KOPT-K1 (cell line): ENCODE results near the gene TMEM101.
"Not testable (repeated sequence)": the region's sequence is repeated elsewhere in the genome, so short reads cannot be mapped to it uniquely, and the experiment has no call there.

Source experiments
- H3K27ac ChIP-seq: fragments of 200-600 bp; sonication (generic); 2 replicates; pipeline ENCODE4 v1.5.1; 2016; ENCODE audit warnings: antibody characterized with exemption, mild to moderate bottlenecking, low read depth, low read length; ENCODE audit not compliant: poor library complexity, severe bottlenecking
- H3K36me3 ChIP-seq: fragments of 200-600 bp; sonication (generic); 2 replicates; pipeline ENCODE4 v1.5.1; 2017; ENCODE audit warnings: antibody characterized with exemption, mild to moderate bottlenecking, low read length, moderate library complexity; ENCODE audit not compliant: insufficient read depth
- H3K9me3 ChIP-seq: fragments of 200-600 bp; sonication (generic); 2 replicates; pipeline ENCODE4 v1.5.1; 2017; ENCODE audit warnings: antibody characterized with exemption, low read length, mild to moderate bottlenecking; ENCODE audit not compliant: insufficient read depth, poor library complexity, severe bottlenecking

The TMEM101 gene

GRCh38 chr17:44014437-44015172 is at the start of gene TMEM101:
TMEM101 (minus strand) TSS chr17:44014963; CDS start chr17:44014952, 11 bp downstream.
- peaks cover 8% of the 10 kb centered on the region; the same call in 1 of the 2 replicates for H3K36me3 ChIP-seq
- peak within 1 kb of the TSS; percentile 75 for H3K27ac ChIP-seq
- no peaks in the 10 kb centered on the region for H3K9me3 ChIP-seq

GRCh38 chr17:44063704-44064639 is 49.2 kb upstream of the TMEM101 start:
- peaks cover 54% of the 10 kb centered on the region for H3K36me3 ChIP-seq
- no peaks in the 10 kb centered on the region for H3K9me3 ChIP-seq
- H3K27ac ChIP-seq = no peak overlapping the region

GRCh38 chr17:44062871-44063270 is 48.1 kb upstream of the TMEM101 start:
- no peak overlapping the region for H3K27ac ChIP-seq
- no peaks in the 10 kb centered on the region for H3K9me3 ChIP-seq
- H3K36me3 ChIP-seq = peaks cover 63% of the 10 kb centered on the region

- Histone ChIP-seq H3K27ac (no peak overlapping the region), H3K9me3 (no peaks in the 10 kb centered on the region), H3K36me3 (peaks cover 77% of the 10 kb centered on the region)
These were observed 46.7 kb upstream of the TMEM101 start for GRCh38 chr17:44061446-44061845.

GRCh38 chr17:44059101-44059892 is 44.5 kb upstream of the TMEM101 start:
- Histone ChIP-seq H3K36me3 (peaks cover 94% of the 10 kb centered on the region), H3K9me3 (no peaks in the 10 kb centered on the region), H3K27ac (no peak overlapping the region)

GRCh38 chr17:44053125-44053872 is 38.5 kb upstream of the TMEM101 start:
- peaks cover 93% of the 10 kb centered on the region for H3K36me3 ChIP-seq
- H3K9me3 ChIP-seq = no peaks in the 10 kb centered on the region
- no peak overlapping the region for H3K27ac ChIP-seq

- peaks cover 83% of the 10 kb centered on the region for H3K36me3 ChIP-seq
- no peak overlapping the region for H3K27ac ChIP-seq
- H3K9me3 ChIP-seq = no peaks in the 10 kb centered on the region
These were observed 34.7 kb upstream of the TMEM101 start for GRCh38 chr17:44049294-44050060.

GRCh38 chr17:44046893-44047292 is 32.1 kb upstream of the TMEM101 start:
- not testable (repeated sequence) for H3K9me3 ChIP-seq, H3K27ac ChIP-seq
- peaks cover 76% of the 10 kb centered on the region for H3K36me3 ChIP-seq

GRCh38 chr17:44045486-44045885 is 30.7 kb upstream of the TMEM101 start:
- H3K9me3 ChIP-seq = no peaks in the 10 kb centered on the region
- peaks cover 68% of the 10 kb centered on the region for H3K36me3 ChIP-seq
- no peak overlapping the region for H3K27ac ChIP-seq

GRCh38 chr17:44044071-44044470 is 29.3 kb upstream of the TMEM101 start:
- Histone ChIP-seq H3K9me3 (no peaks in the 10 kb centered on the region), H3K36me3 (peaks cover 67% of the 10 kb centered on the region), H3K27ac (no peak overlapping the region)

GRCh38 chr17:44043272-44043696 is 28.5 kb upstream of the TMEM101 start:
- Histone ChIP-seq H3K27ac (no peak overlapping the region), H3K36me3 (peaks cover 67% of the 10 kb centered on the region), H3K9me3 (no peaks in the 10 kb centered on the region)

GRCh38 chr17:44039829-44040635 is 25.3 kb upstream of the TMEM101 start:
- H3K27ac ChIP-seq = no peak overlapping the region
- H3K36me3 ChIP-seq = peaks cover 71% of the 10 kb centered on the region
- no peaks in the 10 kb centered on the region for H3K9me3 ChIP-seq

GRCh38 chr17:44038604-44039011 is 23.8 kb upstream of the TMEM101 start:
- Histone ChIP-seq H3K27ac (no peak overlapping the region), H3K9me3 (no peaks in the 10 kb centered on the region), H3K36me3 (peaks cover 68% of the 10 kb centered on the region)
